ENCODE measurements around the gene KCNK2. TPM values are rescaled to one million over a fixed set of nuclear protein-coding genes. Genes with fewer than 3 reads are reported as not detected.

KCNK2 gene
- total RNA-seq, 1 donor from 2014 or later, result 0.85 TPM

- Histone ChIP-seq H3K36me3 (no peaks in the 10 kb centered on the region), H3K27ac (no peak overlapping the region), H3K9me3 (no peaks in the 10 kb centered on the region), H3K4me3 (no peak overlapping the region), H3K27me3 (no peaks in the 10 kb centered on the region), H3K4me1 (no peaks in the 10 kb centered on the region)
- no peak for DNase-seq (ENCODE audit: low spot score in 2 of 2)
- no peak for TF ChIP-seq CTCF (IDR thresholded peaks at IDR 0.05)
- intact Hi-C loops (cut with DNase I), result no loop called here
These were observed 118.7 kb downstream of the KCNK2 start for GRCh38 chr1:215201283-215201682.

GRCh38 chr1:215202868-215203267 is 120.3 kb downstream of the KCNK2 start:
- H3K27ac ChIP-seq, result no peak overlapping the region

GRCh38 chr1:215210167-215210566 is 127.6 kb downstream of the KCNK2 start:
- Histone ChIP-seq H3K4me3 (no peak overlapping the region), H3K4me1 (no peaks in the 10 kb centered on the region), H3K27ac (no peak overlapping the region), H3K27me3 (no peaks in the 10 kb centered on the region), H3K36me3 (no peaks in the 10 kb centered on the region), H3K9me3 (no peaks in the 10 kb centered on the region)
- no peak for TF ChIP-seq CTCF (IDR thresholded peaks at IDR 0.05)
- intact Hi-C loops (cut with DNase I), result no loop called here
- no peak for DNase-seq (ENCODE audit: low spot score in 2 of 2)

More at GRCh38 chr1:215202868-215203267, 120.3 kb downstream of the KCNK2 start:
- Histone ChIP-seq H3K4me1 (no peaks in the 10 kb centered on the region), H3K4me3 (no peak overlapping the region), H3K27me3 (no peaks in the 10 kb centered on the region), H3K9me3 (no peaks in the 10 kb centered on the region), H3K36me3 (no peaks in the 10 kb centered on the region)
- no peak for DNase-seq (ENCODE audit: low spot score in 2 of 2)
- intact Hi-C loops (cut with DNase I), result no loop called here
- no peak for TF ChIP-seq CTCF (IDR thresholded peaks at IDR 0.05)

- Histone ChIP-seq H3K27ac (no peak overlapping the region), H3K9me3 (no peaks in the 10 kb centered on the region), H3K4me1 (no peaks in the 10 kb centered on the region), H3K27me3 (no peaks in the 10 kb centered on the region), H3K36me3 (no peaks in the 10 kb centered on the region), H3K4me3 (no peak overlapping the region)
- no peak for TF ChIP-seq CTCF (IDR thresholded peaks at IDR 0.05)
- no peak for DNase-seq (ENCODE audit: low spot score in 2 of 2)
- intact Hi-C loops (cut with DNase I), result no loop called here
These were observed 133.3 kb downstream of the KCNK2 start for GRCh38 chr1:215215846-215216245.

- intact Hi-C loops (cut with DNase I), result no loop called here
- no peaks in the 10 kb centered on the region for H3K4me1 ChIP-seq
- no peaks in the 10 kb centered on the region for H3K36me3 ChIP-seq
- TF ChIP-seq CTCF (IDR thresholded peaks at IDR 0.05), result no peak
- H3K9me3 ChIP-seq, result no peaks in the 10 kb centered on the region
- no peaks in the 10 kb centered on the region for H3K27me3 ChIP-seq
- H3K4me3 ChIP-seq, result no peak overlapping the region
- H3K27ac ChIP-seq, result no peak overlapping the region
- DNase-seq (ENCODE audit: low spot score in 2 of 2), result no peak
These were observed 136.8 kb downstream of the KCNK2 start for GRCh38 chr1:215219372-215219771.

GRCh38 chr1:215220346-215220745 is 137.8 kb downstream of the KCNK2 start:
- H3K36me3 ChIP-seq, result no peaks in the 10 kb centered on the region
- TF ChIP-seq CTCF (IDR thresholded peaks at IDR 0.05), result no peak
- no peaks in the 10 kb centered on the region for H3K9me3 ChIP-seq
- no peak for DNase-seq (ENCODE audit: low spot score in 2 of 2)
- H3K4me1 ChIP-seq, result no peaks in the 10 kb centered on the region
- intact Hi-C loops (cut with DNase I), result no loop called here
- no peak overlapping the region for H3K4me3 ChIP-seq
- H3K27me3 ChIP-seq, result no peaks in the 10 kb centered on the region
- H3K27ac ChIP-seq, result no peak overlapping the region

Measured in ascending aorta (tissue), 2 donors.